SK-N-MC (cell line): ENCODE data around the gene HMGXB4.

ENCODE experiments used
- EZH2 ChIP-seq: fragments of 200-600 bp; sonication (generic); IDR thresholded peaks from one replicate; pipeline ENCODE4 v1.6.1; 2017; ENCODE audit warnings: antibody characterized with exemption
- FOXP2 ChIP-seq: optimal IDR thresholded peaks from 2 replicates; pipeline ENCODE3; 2011; ENCODE audit warnings: mild to moderate bottlenecking, moderate library complexity; ENCODE audit not compliant: insufficient read depth; ENCODE audit errors: extremely low read length, control extremely low read depth
- POLR2AphosphoS5 ChIP-seq: IDR thresholded peaks from 2 replicates; pipeline ENCODE4 v1.6.1; 2012; ENCODE audit warnings: mild to moderate bottlenecking, low read depth, low read length, borderline replicate concordance

GRCh38 chr22:35312198-35313059 lies 55.1 kb downstream of the HMGXB4 start:
- no peak for TF ChIP-seq POLR2AphosphoS5
- TF ChIP-seq EZH2 = no peak
- no peak for TF ChIP-seq FOXP2
